GM21381 (cell line): ENCODE data around the gene RTL10.

Experiments used
- ATAC-seq: cut with Tn5 transposase; IDR thresholded peaks from one replicate; pipeline ENCODE4 v1.9.1; 2021; ENCODE audit warnings: mild to moderate bottlenecking, moderate library complexity; ENCODE audit not compliant: unreplicated experiment

Gene RTL10

DNA sequence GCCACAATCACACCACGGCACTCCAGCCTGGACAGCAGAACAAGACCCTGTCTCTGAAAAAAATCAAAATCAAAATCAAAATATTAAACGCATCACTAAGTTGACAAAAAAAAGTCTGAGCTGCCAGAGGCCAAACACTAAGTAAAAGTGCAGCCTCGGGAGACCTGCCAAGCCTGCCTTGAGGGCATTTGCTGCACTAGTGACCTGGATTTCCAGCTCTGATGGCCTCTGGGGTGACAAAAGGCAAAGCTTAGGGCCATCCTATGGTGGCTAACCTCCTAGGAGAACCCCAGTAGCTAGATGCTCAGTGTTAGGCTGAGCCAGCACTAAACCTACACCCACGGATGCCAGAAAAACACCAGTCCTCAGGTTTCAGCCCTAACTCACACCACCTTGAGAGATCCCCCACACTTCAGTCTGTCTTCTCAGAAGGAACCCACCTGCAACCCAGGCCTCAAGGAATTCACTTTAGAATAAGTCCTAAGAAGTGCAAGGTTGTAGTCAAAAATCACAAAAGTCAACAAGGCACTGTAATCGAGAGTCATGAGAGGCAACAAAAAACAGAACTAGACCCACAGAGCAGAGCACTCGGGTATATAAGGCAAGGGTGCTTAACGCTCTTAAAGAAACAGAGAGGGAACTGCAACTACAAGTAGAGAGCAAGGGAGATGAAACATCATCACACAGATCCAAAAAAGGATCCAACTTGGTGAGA is 28.6 kb downstream of the RTL10 start:
- ATAC-seq: no peak

DNA sequence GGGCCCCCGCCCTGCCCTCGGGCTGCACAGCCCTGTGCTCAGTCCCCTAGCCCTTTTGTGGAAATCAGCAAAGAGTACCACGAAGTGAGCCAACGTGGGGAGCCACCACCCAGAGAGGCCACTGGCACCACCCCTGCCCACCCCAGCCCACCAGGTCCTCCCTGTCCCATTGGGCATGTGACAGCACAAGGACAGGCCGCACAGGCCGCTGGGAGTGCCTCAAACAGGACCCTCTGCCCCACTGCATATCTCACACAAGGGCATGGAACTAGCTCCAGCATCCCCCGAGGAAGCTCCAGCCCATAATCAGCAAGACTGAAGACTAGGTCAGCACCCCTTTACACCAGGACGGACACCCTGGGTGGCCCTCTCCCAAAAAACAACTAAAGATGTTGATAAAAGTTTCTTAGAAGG is 29.7 kb downstream of the RTL10 start:
- no peak for ATAC-seq

DNA sequence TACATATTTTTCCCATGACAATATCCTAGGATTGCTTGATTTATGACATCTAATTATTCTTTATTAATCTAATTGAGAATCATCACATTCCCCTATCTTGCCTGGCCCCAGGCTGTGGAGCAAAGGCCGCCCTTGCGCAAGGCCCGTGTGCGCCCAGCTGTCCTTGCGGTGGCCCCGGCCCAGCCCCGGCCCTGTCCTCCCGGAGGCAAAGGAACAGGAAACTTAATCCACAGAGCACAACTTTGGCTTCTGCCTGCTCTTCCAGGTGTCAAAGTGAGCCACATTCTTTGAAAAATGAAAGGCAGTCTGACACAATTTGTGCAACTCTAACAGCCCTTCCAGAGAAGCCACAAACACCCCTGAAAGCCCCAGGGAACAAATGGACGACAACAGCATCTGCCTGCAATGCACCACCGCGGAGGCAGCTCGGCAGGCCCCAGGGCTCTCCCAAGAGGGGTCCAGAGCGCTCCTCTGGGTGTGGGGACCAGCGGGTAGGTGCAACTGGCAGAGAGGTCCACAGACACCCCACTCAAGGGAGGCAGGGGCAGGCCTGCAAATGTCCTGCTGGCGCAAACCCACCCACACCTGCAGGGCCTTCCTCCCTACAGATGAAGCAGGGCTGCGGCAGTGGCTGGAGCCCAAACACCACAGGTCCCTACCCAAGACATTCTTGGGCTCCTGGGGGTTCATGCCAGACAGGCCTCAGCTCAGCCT is 30.3 kb downstream of the RTL10 start:
- no peak for ATAC-seq

DNA sequence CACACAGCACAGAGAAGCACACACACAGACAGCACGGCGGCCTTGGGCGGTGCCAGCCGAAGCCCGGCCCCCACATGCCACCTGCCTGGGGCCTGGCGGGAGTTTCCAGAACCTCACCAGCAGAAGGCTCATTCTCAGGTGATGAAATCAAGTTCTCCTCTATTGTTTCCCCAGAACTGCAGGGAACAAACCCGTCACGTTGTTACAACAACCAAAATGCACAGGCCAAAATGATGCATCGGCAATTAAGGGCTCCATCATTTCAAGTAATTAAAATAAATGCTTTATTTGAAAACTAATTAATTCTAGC is 30.8 kb downstream of the RTL10 start:
- no peak for ATAC-seq

DNA sequence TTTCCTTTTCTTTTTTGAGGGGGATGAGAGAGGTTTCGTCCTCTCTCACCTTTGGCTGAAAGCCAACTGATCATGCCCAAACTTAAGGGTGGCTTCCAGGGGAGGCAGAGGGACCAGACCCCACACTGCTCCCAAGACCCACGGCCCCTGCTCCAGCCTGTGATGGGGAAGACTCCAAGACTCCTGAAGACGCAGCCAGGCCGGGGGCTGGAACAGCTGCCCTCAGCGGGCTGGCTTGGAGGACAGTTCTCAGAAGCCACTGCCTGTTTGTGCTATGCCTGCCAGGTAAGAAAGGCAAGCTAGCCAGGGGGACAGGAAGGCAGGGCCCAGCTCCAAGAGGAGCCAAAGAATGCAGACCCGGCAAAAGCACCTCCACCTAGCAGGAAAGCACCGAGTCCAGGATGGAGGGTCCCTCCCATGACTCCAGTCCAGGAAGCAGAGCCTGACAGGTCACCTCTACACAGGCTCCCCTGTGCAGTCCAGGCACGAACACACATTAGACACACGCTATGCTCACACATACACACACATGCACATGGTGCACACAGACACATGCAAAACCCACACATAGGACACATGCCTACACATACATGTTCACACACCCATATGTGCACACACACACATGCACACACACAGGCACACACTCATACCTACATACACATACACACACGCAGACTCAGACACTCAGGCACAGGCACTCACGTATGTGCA is 31.3 kb downstream of the RTL10 start:
- no peak for ATAC-seq

DNA sequence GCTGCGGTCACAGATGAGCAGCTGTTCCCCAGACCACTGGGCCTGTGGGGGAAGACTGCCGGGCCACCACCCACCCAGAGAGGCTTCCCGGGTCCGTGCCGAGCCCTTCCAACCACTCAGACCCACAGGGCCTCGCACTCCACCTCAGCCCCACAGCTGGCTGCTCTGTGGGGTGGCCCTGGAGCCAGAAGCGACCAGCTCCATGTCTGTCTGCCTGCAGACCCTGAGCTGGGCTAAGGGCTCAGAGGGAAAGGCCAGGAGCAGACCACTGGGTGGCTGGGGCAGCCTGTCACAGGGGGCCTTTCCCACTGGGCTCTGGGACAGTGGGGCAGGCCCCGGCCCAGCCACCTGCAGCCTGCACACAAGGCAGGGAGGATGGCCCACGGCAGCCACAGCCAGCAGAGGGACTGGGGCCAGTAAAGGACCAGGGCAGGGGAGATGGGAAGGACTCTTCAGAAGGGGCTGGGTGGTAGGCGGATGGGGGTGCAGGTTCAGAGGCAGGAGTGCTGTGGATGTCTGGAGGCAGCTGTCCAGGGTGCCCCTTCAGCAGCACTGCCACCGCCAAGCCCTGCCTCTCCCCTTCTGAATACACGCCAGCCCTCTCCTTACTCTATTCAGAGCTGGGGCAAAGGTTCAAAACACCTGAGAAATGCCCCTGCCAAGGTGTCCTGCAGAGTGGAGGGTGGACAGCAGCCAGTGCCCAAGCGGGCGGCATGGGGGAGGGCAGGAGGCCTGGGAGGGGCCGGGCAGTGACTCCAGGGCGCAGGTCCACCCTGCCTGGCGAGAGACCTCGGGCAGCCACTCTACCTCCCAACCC is 32.2 kb downstream of the RTL10 start:
- ATAC-seq: no peak

DNA sequence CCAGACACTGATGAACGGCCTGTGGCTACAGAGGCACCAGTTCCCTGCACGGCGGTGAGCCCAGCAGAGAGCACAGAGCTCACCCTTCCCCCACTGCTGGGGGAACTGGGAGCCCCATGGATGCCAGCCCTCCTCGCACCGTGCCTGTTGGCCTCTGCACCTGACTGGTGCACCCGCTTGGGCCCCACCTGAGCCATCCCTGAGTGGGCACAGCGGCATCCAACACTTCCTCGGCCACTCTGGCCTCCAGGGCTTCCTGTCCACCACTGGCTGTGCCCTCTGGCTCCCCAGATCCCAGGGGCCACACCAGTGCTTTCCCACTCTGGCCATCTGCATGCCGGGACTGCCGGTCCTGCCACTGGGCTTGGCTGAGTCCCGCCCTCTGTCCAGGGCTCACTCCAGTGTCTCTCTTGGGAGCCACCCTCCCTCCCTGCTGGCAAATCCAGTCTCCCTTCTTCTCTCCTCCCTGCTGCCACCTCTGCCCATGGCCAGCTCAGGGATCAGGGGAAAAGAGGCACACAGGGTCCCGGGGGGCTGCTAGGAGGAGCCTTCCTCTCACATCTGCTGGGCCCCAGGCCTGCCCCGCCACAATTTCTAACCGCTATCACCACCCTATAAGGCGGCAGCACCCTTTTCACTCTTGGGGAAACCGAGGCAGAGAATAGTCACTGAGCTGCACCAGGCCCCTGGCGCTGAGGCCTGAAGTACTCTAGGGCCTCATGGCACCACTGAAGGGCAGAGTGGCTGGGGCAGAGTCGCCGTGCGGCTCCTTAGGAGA is 33.0 kb downstream of the RTL10 start:
- ATAC-seq: no peak

DNA sequence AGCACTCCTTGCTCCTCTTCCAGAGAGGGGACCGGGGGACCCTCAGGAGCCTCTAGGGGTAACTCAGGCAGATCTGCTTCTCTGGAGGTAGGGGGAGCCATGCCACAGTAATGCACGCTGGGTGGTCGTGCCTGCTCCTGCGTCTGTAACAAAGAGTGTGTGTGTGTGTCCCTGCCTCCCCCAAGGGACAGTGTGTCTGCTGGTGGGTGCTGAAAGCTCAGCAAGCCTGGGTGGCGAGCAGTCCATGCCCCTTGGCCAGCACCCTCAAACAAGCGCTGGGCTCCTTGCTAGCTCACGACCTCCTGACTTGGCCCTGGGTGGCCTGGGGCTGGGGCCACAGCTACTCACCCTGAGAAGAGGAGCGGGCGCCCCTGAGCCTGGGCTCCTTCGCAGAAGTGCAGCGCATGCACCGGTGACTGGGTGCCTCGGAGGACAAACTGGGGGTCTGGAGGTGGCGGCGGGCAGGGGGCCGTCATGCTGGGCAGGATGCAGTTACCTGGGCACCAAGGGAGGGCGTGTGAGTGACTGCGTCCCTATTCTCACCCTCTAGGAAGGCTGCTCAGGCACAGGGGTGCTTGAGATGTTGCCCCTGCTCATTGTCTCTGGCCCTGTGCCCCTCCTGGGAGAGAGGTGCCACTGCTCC is 33.7 kb downstream of the RTL10 start:
- no peak for ATAC-seq

DNA sequence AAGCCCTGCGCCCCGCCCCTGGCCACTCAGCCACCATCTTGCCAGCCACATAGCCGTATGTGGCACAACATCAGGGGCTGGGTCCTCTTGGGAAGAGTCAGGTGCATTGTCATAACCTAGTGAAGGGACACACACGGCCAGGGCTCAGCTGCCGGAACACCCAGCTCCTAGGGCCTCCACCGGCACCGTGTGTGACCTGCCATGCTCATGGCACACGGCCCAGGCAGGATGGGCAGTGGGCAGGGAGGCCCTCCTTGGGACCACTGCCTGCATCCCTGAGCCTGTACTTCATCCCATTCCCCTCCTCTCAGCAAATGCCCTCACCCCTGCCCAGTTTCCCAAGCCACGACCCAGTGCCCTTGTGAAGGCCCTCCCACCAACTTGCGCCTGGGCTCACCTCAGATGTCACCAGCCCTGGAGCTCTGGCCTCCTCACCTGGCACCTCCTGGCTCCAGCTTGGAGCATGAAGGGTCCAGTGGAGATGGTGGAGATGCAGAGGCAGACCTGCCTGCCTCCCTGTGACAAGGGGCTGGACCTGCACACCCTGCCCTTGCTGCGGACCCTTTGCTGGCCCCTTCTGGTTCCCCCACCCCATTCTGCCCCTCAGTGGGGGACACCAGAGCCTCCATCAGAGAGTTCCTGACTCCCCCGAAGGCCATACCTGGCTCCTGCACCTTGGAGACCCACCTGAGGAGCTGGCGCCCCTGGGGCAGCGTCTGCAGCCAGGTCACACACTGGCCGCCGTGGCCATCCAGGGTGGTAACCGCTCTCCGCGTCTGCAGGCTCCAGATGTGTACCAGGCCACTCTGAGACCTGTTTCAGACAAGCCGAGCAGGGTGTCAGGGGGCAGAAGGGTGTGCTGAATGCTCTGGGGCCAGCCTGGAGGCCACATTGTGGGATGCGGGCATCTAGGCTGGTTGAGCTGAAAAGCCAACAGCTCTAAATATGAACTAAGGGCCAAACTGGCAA is 34.5 kb downstream of the RTL10 start:
- no peak for ATAC-seq

DNA sequence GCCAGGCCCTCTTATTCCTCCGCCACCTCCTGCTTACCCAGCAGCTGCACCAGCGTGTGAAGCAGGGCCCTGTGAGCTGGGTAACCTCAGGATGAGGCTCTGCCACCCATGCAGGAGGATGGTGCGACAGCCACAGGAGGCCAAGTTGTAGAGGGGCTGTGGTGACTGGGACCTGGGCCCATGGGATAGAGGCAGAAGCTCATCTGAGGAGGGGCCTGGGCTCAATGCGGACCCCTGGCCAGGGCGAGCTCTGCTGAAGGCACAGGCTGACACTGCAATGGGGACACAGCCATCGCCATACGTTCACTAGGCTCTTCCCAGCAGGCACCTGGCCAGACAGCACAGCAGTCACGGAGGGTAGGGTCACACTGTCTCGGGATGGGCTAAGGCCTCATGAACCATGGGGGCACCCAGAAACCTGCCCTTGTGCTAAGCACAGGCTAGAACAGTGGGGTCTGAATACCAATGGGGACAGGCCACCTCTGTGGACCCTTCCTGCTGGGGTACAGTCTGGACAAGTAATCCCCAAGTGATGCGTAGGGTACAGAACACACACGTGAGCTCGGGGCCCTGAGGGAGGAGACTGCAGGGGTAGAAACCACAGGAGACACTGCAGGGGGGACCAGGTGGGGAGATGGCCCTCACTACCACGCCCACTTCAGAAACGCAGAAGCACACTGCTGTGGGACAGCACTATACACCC is 35.3 kb downstream of the RTL10 start:
- ATAC-seq: no peak

DNA sequence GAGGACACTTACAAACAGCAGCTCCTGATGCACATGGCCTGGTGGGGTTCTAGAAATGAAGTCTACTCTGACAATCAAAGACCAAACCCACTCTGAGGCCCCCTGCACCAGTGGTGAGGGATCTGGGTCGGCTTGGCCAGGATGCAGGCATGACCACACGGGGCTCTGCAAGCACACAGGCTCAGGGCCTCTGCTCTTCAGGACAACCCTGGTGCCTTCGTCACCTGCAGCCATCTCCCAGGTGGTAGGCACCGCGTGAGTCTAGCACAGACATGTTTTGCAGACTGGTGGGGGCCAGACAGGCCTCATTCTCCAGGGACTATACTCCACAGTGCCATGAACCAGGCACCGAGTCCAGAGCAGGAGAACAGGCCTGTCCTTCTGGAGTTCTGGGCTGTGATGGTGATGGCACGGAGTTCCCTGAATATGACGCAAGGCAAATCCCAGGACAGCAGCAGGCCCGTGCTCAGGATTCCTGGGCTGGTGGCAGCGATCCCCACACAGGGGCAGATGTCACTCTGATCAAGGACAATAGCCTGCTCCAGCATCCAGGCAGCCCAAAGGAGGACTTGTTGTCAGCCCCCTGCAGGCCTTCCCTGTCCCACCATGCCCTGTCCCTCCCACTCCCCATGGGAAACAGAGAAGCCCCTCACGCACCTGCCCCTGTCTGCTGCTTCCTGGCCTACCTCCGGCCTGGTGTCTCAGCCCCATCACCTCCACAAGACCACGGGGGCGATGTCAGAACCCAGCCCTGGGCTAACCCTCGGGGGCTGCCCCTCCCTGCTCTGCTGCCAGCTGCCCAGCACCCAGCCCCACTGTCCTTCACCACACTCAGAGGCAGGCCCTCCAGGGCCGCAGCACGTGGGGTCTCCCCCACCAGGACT is 36.1 kb downstream of the RTL10 start:
- ATAC-seq: no peak

DNA sequence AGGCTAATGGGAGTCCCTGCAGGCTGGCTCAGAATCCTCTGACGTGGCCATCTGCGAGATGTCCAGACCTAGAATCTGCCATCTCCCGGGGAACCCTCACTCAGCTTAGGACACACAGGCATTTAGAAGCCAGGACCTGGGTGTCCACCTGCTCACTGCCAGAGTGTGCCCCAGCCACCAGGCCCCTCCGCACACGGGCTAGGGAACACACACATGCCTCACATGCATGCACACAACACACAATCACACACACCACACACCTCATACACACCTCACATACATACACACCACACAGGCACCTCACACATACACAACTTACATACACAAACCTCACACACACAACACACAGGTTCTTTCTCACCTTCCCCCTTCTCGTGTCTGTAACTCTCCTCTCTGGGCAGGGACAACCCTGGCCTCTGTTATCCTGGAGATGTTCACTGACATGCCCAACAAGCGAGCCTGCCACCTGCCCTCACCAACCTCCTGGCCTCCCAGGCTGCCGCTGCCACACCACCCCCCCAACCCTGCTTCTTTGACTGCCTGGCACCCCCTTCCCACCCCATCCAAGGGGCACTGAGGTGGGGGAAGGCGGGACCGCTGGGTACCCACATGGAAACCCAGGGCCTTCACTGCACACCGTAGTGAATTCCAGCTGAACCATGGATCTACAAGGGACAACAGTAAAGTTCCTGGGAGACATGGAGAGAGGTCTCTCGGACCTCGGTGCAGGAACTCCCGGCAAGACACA is 38.1 kb downstream of the RTL10 start:
- ATAC-seq: no peak

DNA sequence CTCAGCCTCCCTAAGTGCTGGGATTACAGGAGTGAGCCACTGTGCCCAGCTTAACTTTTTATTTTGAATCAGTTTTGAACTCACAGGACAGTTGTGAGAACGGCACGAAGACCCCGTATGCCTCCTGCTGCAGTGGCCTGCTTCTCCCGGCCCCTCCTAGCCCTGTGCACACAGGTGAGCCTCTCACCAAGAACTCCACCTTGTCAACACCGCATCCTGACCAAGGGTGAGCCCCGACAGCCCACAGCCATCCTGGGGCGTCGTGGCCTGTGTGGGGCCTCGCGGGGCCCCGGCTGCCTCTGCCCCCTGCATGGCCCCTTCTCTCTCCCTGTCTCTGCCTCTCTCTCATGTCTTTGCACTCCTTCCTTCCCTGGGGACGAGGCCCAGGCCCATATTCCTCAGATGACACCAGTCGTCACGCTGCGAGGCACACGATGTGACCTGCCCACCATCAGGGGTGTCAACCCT is 38.8 kb downstream of the RTL10 start:
- ATAC-seq: no peak

DNA sequence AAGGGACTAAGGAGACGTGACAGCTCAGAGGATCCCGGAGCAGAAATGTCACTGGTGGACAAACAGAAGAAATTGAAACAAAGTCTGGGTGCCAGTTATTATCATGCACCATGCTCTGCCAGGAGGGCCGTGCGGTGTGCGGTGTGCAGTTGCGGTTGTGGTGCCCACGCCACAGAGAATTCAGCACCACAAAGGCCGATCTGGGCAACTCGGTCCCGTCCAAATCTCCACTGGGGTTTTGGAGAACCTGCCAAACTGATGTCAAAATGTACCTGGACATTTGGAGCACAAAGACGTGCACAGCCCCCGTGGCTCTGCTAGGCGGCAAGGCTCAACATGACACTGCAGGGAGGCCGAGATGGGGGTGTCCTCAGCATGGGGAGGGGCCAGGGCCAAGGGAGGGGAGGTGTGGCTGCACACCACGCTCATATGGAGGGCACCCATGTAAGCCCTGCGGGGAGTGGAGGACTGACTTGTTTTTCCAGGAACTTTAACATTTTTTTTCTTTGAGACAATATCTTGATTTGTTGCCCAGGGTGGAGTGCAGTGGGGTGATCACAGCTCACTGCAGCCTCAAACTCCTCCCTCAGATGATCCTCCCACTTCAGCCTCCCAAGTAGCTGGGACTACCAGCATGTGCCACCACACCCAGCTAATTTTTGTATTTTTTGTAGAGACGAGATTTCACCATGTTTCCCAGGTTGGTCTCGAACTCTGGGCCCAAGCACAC is 39.4 kb downstream of the RTL10 start:
- ATAC-seq: no peak

DNA sequence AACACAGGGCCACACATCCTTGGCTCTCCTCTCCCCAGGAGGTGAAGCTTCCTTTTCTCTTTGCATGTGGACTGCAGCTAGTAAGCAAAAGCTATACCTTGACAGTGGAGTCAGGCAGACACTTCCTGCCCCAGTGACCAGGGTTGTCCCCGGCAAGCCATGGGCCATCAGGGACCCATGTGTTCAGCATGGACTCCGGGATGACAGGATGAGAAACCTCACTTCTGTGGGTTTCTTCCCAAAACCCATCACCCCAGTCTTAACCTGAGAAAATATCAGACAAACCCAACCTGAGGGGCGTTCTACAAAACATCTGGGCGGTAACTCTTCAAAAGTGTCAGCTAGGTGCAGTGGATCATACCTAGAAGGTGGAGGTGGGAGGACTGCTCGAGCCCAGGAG is 40.2 kb downstream of the RTL10 start:
- no peak for ATAC-seq

DNA sequence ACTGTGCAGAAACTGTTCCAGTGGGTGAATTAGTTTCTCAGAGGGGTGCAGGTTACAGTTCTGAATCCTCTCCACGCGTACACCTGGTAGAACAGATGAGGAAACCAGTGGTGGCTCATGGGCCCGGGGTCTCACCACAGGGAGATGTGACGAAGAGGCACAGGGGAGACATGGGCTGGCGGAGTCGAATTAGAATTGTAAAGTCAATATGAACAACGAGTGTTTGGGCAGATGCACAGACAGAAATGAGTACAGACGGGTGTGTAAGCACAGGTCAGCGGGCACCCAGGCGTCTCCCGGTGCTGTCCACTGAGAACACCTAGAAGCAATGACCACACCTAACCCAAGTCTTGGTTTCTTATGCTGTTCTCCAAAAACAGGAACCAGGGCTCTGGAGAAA is 41.8 kb downstream of the RTL10 start:
- no peak for ATAC-seq
